Activated CD4-positive, alpha-beta T cell treated with anti-CD3 and anti-CD28 coated beads, Interleukin-2, amount 10 ng/mL, durations not matched to agents 24 days and 14 days (primary cell): ENCODE data around the gene AGO1. TPM values are rescaled to one million over a fixed set of nuclear protein-coding genes. Genes with fewer than 3 reads are reported as not detected.

ENCODE experiments used
- DNase-seq: peaks from one replicate; pipeline ENCODE4 v3.0.0; 2022
- H3K27ac Mint-ChIP-seq: one replicate; pipeline ENCODE4 v1.8.0; 2022; ENCODE audit warnings: mild to moderate bottlenecking, mixed read lengths
- H3K27me3 Mint-ChIP-seq: one replicate; pipeline ENCODE4 v1.8.0; 2022; ENCODE audit warnings: mixed read lengths
- H3K36me3 Mint-ChIP-seq: one replicate; pipeline ENCODE4 v1.8.0; 2022; ENCODE audit warnings: low read depth, mild to moderate bottlenecking, mixed read lengths
- H3K4me1 Mint-ChIP-seq: one replicate; pipeline ENCODE4 v1.8.0; 2021; ENCODE audit warnings: mixed read lengths
- H3K4me3 Mint-ChIP-seq: one replicate; pipeline ENCODE4 v1.8.0; 2022; ENCODE audit warnings: mild to moderate bottlenecking, moderate library complexity, mixed read lengths
- H3K9me3 Mint-ChIP-seq: one replicate; pipeline ENCODE4 v1.8.0; 2021; ENCODE audit warnings: mixed read lengths
- intact Hi-C: fragments of 100-400 bp; cut with micrococcal nuclease; formaldehyde crosslinking; loops from one replicate; pipeline ENCODE4 v1.15.1; 2023
- total RNA-seq: library from RNA; stranded (reverse); gene quantifications from 2 replicates; pipeline ENCODE4 v1.2.3, GENCODE V29; 2022

AGO1 gene
- total RNA-seq, 1 donor from 2014 or later, result 39.1 TPM

DNA sequence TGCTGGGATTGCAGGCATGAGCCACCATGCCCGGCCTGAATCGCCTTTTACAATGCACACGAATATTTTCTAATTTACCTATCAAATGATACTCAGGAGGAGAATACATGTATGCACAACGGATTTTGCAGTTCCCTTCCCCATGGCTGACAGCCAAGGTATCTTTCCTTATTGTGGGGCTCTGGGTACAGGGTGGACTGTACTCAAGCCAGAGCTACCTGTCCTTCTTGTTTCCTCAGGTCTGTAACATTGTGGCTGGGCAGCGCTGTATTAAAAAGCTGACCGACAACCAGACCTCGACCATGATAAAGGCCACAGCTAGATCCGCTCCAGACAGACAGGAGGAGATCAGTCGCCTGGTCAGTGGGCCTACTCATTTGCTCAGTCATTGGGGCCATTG, 18.2 kb downstream of the AGO1 start:
- Mint-ChIP-seq H3K27ac (no peak overlapping the region), H3K4me3 (no peak overlapping the region), H3K36me3 (peaks cover 24% of the 10 kb centered on the region), H3K9me3 (no peaks in the 10 kb centered on the region), H3K27me3 (no peaks in the 10 kb centered on the region), H3K4me1 (no peaks in the 10 kb centered on the region)
- intact Hi-C loops, result no loop called here
- DNase-seq, result no peak

DNA sequence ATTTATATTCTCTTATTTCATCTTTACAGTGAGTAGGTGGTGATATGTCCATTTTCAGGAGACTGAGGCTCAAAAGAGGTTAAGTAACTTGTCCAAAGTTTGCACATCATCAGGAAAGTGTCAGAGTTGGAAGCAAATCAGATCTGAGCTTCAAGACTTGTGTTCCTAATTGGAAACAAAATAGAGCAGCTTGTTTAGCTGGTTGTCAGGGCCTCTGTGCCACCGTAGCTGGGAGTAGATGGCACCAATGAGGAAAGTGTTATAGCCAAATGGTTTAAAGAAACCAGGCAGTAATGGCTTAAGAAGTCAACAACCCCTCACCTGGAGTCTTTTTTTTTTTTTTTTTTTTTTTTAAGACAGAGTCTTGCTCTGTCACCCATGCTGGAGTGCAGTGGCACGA, 19.7 kb downstream of the AGO1 start:
- H3K27me3 Mint-ChIP-seq, result no peaks in the 10 kb centered on the region
- no peak overlapping the region for H3K4me3 Mint-ChIP-seq
- H3K27ac Mint-ChIP-seq, result no peak overlapping the region
- DNase-seq, result no peak
- peaks cover 27% of the 10 kb centered on the region for H3K36me3 Mint-ChIP-seq
- no peaks in the 10 kb centered on the region for H3K4me1 Mint-ChIP-seq
- H3K9me3 Mint-ChIP-seq, result no peaks in the 10 kb centered on the region
- intact Hi-C loops, result no loop called here

DNA sequence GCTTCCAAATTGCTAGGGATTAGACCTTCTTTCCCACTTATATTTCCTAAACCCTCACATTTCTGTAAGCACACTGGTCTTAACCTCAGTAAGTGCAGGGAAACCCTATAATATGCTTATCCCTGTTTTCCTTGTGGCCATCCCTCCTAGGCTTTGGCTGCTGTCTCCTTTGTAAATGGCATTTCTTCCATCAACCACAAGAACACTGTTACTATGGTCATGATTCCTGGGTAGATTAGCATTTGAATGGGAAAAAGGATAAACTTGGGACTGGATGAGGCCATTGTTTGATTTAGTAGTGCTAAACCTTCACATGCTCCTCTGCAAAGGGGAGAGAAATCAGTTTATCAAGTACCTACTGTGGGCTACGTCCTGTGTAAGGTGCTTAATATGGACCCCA, 31.7 kb downstream of the AGO1 start:
- DNase-seq, result no peak
- intact Hi-C loops, result no loop called here
- Mint-ChIP-seq H3K36me3 (peaks cover 68% of the 10 kb centered on the region), H3K27me3 (no peaks in the 10 kb centered on the region), H3K4me1 (no peaks in the 10 kb centered on the region), H3K9me3 (no peaks in the 10 kb centered on the region), H3K27ac (no peak overlapping the region), H3K4me3 (no peak overlapping the region)

DNA sequence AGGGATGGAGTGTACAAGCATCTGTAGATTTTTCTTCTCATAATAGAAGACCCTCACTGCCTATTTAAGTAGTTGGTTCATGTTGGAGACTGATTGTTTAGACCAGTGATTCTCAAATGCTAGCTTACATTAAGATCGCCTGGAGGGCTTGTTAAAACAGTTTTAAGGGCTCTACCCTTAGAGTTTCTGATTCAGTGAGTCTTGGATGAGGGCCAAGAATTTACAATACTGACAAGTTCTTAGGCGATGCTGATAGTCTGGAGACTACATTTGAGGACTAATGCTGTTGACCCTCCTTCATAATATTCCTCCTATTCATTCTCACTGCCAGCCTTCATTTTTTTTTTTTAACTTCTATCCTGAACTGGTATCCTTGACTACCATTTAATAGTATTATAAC, 32.7 kb downstream of the AGO1 start:
- intact Hi-C loops, result no loop called here
- Mint-ChIP-seq H3K9me3 (no peaks in the 10 kb centered on the region), H3K27me3 (no peaks in the 10 kb centered on the region), H3K36me3 (peaks cover 76% of the 10 kb centered on the region), H3K27ac (no peak overlapping the region), H3K4me3 (no peak overlapping the region), H3K4me1 (no peaks in the 10 kb centered on the region)
- no peak for DNase-seq

DNA sequence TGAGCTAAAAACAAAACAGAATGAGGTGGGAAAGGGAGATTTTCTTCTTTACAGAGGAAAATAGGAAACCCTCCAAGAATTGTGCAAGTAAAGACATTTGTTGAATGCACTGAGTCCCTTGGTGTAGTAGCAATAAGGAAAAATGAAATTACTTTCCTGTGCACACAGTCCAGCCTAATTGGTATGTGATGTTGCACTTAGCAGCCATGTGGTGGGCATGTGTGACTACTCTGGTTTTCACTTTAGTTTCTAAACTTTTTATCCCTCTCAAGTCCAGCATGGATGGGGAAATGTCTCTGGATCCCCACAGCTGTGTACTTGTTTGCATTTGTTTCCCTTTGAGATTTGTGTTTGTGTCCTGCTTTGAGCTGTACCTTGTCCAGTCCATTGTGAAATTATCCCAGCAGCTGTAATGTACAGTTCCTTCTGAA, 40.8 kb downstream of the AGO1 start:
- Mint-ChIP-seq H3K36me3 (peaks cover 25% of the 10 kb centered on the region), H3K4me1 (no peaks in the 10 kb centered on the region), H3K27ac (no peak overlapping the region), H3K4me3 (no peak overlapping the region), H3K9me3 (no peaks in the 10 kb centered on the region), H3K27me3 (no peaks in the 10 kb centered on the region)
- DNase-seq, result no peak
- intact Hi-C loops, result no loop called here

DNA sequence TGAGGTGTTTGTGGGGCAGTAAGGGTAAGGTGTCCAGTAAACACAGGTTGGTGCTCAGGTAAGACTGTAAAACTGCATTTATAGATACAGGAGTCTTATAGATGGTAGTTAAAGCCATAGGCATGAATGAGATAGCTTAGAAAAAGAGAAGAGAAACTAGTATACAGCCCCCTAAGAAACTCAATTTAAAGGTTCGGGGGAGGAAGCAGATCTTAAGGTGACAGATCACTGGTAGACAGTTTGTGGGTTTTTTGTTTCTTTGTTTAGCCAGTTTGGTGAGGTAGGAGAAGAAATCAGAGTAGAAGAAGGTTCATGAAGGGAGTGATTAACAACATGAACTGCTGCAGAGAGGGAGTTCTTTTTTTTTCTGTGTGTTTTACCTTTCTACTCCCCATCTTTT, 41.8 kb downstream of the AGO1 start:
- no peaks in the 10 kb centered on the region for H3K9me3 Mint-ChIP-seq
- intact Hi-C loops, result no loop called here
- H3K27ac Mint-ChIP-seq, result no peak overlapping the region

DNA sequence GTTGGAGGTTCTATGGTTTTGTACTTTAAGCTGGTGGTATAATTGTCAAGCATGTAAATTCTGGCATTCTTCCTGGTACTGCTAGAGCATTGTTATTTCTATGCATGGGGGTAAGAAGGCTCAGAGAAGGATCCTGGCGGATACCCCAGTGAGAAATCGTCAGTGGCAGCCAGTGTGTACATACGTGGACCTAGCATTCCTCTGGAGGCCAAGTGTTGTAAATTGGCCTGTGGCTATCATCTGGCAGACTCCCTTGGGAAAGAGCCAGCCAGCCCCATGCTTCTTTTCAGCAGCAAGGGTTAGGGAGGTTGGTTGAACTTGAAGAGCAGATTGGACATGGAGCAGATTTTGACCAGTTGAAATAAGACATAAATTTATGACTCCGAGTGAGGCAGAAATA, 42.7 kb downstream of the AGO1 start:
- no peak for DNase-seq
- intact Hi-C loops, result no loop called here
- Mint-ChIP-seq H3K27me3 (no peaks in the 10 kb centered on the region), H3K9me3 (no peaks in the 10 kb centered on the region), H3K27ac (no peak overlapping the region), H3K36me3 (peaks cover 8% of the 10 kb centered on the region), H3K4me3 (no peak overlapping the region), H3K4me1 (peaks cover 5% of the 10 kb centered on the region)

More for the DNA sequence above, 41.8 kb downstream of the AGO1 start:
- DNase-seq, result no peak
- peaks cover 16% of the 10 kb centered on the region for H3K36me3 Mint-ChIP-seq
- no peak overlapping the region for H3K4me3 Mint-ChIP-seq
- no peaks in the 10 kb centered on the region for H3K27me3 Mint-ChIP-seq
- H3K4me1 Mint-ChIP-seq, result peaks cover 2% of the 10 kb centered on the region

DNA sequence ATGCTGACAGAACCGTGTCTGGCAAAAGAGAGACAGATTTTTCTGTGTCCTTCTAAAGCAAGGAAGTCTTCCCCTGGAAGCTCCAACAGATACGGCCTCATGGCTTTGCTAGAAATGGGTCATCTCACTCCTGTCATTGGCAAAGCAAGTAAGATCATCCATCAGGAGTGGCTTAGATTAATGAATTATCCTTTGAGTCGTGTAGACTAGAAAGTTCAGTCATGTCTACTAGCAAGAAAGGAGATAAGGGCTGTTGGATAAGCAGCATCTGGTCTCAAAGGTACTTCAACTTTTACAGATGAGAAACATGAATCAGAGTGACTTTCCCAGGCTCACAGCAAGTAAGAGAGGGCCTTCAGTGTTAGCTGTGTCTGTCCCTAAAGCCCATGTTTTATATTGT, 44.5 kb downstream of the AGO1 start:
- Mint-ChIP-seq H3K36me3 (peaks cover under 1% of the 10 kb centered on the region), H3K4me1 (peaks cover 14% of the 10 kb centered on the region), H3K27me3 (no peaks in the 10 kb centered on the region), H3K4me3 (no peak overlapping the region), H3K9me3 (no peaks in the 10 kb centered on the region), H3K27ac (no peak overlapping the region)
- intact Hi-C loops, result no loop called here
- no peak for DNase-seq

DNA sequence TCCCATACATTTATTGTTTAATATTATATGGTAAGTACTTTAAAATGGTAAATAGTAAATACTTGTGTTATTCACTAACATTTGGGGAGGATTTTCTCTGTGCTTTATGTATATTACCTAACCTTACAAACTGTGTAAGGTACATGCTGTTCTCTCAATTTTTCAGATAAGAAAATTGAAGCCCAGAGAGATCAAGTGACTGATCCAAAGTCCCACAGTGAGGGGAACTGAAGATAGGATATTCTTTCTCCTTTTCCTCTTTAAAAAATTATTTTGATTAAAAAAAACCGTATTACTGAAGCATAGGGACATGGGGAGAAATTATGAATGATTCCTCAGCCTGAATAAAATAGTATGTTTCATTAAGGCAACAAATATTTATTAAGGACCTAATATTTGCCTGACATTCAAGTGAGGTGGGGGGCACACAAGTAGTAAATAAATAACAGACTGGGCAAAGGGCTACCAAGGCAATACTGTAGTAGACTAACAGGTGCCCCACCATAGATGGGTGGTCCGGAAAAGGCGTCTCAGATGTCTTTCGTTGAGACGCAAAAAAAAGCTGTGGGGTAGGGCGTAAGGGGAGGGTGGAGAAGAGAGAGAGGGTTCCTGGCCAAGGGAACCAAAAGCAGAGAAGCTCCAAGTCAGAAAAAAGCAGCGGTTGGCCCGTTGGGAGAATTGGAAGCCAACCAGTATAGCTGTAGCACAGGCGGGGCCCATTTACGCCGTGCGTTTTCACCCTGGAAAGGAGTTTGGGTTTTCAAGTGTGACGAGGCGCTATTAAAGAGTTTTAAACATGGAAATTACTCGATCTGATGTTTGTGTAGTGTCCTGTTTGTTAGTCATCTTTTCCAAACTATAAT, 47.0 kb downstream of the AGO1 start:
- peaks cover 2% of the 10 kb centered on the region for H3K36me3 Mint-ChIP-seq
- peak overlapping the region; percentile 89 for H3K4me3 Mint-ChIP-seq
- no peaks in the 10 kb centered on the region for H3K27me3 Mint-ChIP-seq
- peak overlapping the region; percentile 95 for H3K27ac Mint-ChIP-seq
- intact Hi-C loops, result loop anchor here (2.0 kb wide), 2 partner anchors 17 to 47 kb away; partner anchors contain the start of gene AGO1
- peak; percentile 79 for DNase-seq
- H3K9me3 Mint-ChIP-seq, result no peaks in the 10 kb centered on the region
- H3K4me1 Mint-ChIP-seq, result peaks cover 22% of the 10 kb centered on the region

DNA sequence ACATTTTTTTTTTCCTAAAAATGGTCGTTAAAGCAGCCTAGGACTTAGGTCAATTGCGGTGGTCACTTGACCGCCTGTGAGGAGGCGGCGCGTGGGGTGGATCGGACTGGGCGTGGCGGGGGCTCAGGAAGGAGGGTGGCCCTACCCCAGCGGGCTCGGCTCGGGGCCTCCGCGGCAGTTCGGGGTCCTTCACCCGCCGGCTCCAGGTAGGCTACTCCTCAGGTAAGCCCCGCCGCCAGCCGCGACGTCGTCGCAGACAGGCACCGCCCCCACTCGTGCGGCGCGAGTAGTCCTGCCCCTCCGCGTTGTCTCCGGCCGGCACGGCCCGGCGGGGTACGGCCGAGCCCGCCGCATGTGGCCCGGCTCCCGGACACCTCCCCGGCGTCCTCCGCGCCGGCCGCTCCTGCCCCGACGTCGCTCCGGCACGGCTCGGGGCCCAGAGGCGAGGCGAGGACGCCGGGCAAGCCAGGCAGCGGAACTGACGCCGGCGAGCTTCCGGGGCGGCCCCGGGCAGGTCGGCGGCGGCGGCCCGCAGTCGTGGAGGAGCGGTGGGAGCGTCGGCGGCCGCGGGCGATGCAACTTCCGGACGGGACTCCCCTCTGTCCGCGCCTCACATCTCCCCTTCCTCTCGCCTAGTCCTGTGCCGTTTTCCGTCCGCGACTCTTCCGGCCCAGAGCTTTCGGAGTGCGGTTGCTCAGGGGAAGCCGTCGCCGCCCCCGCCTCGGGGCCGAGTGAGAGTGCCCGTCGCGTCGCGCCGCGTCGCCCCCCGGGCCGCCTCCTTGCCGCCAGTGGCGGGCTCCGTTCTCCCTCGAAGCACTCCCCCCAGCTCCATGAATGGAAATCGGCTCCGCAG, 47.8 kb downstream of the AGO1 start, which contains the start of gene AGO3:
Gene AGO3, plus strand, starts transcription at position 513 of the 853 bp plus-strand sequence. Its CDS starts 322 bp downstream, at position 835.
- Mint-ChIP-seq H3K9me3 (no peaks in the 10 kb centered on the region), H3K4me3 (peak within 1 kb of the TSS; percentile 94), H3K27me3 (no peaks in the 10 kb centered on the region), H3K27ac (peak within 1 kb of the TSS; percentile 95), H3K36me3 (peaks cover 2% of the 10 kb centered on the region), H3K4me1 (peaks cover 22% of the 10 kb centered on the region)
- peak; percentile 96 for DNase-seq
- intact Hi-C loops, result loop anchor here (1.0 to 2.0 kb wide), 5 partner anchors 11 to 218 kb away; partner anchors contain the start of genes ADPRS, AGO1 and TRAPPC3

DNA sequence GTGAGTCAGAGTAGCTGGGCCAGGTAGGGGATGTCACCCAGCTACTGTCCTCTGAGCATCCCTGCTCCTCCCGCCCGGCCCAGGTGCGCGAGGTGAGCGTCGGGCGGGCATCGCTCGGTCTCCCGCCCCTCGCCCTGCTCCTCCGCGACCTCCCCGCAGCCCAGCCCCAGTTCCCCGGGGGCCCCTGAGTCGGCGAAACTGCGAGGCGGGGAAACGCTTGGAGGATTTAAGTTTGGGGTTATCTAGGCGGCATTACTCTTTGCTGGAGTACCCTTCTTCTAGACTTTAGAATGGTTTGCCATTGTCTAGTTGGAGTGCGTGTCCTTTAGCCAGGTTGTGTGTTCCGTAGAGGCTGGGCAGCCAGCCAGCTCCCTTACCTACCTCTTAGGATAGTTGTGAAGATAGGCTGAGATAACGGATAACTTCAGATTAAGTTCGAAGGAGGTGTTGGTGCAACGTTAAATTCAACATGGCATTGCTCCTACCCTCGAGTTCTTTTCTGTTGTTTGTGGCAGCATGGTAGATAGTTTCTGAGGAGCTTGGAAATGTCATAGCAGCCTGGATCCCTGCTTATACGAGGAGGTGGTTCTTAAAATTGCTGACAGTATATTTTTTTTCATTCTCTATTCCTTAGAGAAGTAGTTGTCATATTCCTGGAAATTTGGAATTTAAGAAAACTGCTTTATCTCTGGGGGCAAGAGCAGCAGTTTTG, 48.6 kb downstream of the AGO1 start:
- H3K36me3 Mint-ChIP-seq, result peaks cover 2% of the 10 kb centered on the region
- peak overlapping the region; percentile 94 for H3K4me3 Mint-ChIP-seq
- intact Hi-C loops, result loop anchor here (1.0 to 2.0 kb wide), 5 partner anchors 11 to 218 kb away; partner anchors contain the start of genes ADPRS, AGO1 and TRAPPC3
- peaks cover 22% of the 10 kb centered on the region for H3K4me1 Mint-ChIP-seq
- H3K27ac Mint-ChIP-seq, result peak overlapping the region; percentile 94
- H3K9me3 Mint-ChIP-seq, result no peaks in the 10 kb centered on the region
- H3K27me3 Mint-ChIP-seq, result no peaks in the 10 kb centered on the region
- no peak for DNase-seq

DNA sequence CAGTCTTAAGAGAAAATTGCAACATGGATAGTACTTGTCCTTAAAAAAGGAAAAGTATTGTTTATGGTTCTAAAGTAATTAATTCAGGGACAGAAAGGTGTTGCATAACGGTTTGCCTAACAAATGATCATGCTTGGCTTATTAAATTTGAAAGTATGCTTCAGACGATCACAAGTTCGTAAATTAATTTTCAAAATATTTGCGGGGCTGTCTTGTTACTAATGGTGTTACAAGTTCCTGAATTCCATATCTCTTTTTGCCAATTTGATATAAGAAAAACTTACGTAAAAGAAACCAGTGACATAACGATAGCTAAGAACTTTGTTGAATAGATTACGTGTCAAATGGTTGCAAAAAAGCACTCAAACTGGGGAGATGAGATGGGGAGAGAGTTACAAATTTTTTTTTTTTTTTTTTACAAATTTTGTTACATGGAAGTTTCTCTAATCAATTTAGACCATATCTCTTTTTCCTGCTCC, 49.2 kb downstream of the AGO1 start:
- no peak for DNase-seq
- Mint-ChIP-seq H3K27me3 (no peaks in the 10 kb centered on the region), H3K4me1 (peaks cover 22% of the 10 kb centered on the region), H3K9me3 (no peaks in the 10 kb centered on the region), H3K4me3 (peak overlapping the region; percentile 94), H3K36me3 (peaks cover 2% of the 10 kb centered on the region), H3K27ac (no peak overlapping the region)
- intact Hi-C loops, result no loop called here

DNA sequence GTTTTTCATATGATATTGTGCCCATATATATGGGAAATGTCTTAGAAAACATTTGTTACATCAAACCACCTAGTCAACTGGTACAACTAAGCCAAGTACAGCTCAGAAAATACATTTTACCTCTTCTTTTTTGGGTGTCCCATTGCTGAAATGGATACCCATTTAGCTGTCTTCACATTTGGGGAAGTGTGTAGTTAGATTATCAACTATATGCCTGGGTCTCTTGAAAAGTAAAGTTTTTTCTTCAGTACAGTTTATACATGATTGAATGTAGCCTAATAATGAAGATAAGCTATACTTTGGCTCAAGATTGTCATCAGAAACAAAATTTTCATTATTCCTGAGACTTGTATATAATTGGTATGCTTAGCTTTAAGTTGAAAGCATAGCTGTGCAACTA, 49.9 kb downstream of the AGO1 start:
- H3K9me3 Mint-ChIP-seq, result no peaks in the 10 kb centered on the region
- peaks cover 2% of the 10 kb centered on the region for H3K36me3 Mint-ChIP-seq
- peaks cover 22% of the 10 kb centered on the region for H3K4me1 Mint-ChIP-seq
- peak overlapping the region; percentile 33 for H3K4me3 Mint-ChIP-seq
- H3K27me3 Mint-ChIP-seq, result no peaks in the 10 kb centered on the region
- no peak for DNase-seq
- intact Hi-C loops, result no loop called here
- no peak overlapping the region for H3K27ac Mint-ChIP-seq
